Measurements from ENCODE around the gene NOL7.

The NOL7 gene

GRCh38 chr6:13604546-13605416 lies 10.4 kb upstream of the NOL7 start:
- no peak for TF ChIP-seq POLR2AphosphoS5 (IDR thresholded peaks at IDR 0.05; ENCODE audit: low read depth, low read length)
- no peak for TF ChIP-seq FOXP2 (optimal IDR thresholded peaks at IDR 0.05; ENCODE audit: borderline replicate concordance, extremely low read depth, extremely low read length, insufficient read depth)
- TF ChIP-seq, protein P1, sequence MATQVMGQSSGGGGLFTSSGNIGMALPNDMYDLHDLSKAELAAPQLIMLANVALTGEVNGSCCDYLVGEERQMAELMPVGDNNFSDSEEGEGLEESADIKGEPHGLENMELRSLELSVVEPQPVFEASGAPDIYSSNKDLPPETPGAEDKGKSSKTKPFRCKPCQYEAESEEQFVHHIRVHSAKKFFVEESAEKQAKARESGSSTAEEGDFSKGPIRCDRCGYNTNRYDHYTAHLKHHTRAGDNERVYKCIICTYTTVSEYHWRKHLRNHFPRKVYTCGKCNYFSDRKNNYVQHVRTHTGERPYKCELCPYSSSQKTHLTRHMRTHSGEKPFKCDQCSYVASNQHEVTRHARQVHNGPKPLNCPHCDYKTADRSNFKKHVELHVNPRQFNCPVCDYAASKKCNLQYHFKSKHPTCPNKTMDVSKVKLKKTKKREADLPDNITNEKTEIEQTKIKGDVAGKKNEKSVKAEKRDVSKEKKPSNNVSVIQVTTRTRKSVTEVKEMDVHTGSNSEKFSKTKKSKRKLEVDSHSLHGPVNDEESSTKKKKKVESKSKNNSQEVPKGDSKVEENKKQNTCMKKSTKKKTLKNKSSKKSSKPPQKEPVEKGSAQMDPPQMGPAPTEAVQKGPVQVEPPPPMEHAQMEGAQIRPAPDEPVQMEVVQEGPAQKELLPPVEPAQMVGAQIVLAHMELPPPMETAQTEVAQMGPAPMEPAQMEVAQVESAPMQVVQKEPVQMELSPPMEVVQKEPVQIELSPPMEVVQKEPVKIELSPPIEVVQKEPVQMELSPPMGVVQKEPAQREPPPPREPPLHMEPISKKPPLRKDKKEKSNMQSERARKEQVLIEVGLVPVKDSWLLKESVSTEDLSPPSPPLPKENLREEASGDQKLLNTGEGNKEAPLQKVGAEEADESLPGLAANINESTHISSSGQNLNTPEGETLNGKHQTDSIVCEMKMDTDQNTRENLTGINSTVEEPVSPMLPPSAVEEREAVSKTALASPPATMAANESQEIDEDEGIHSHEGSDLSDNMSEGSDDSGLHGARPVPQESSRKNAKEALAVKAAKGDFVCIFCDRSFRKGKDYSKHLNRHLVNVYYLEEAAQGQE (IDR thresholded peaks at IDR 0.05; ENCODE audit: insufficient read depth in 1 of 2, low read depth in 2 of 2, low read length in 2 of 2): no peak
- no peak for TF ChIP-seq TAF1 (IDR thresholded peaks at IDR 0.05; ENCODE audit: borderline replicate concordance, insufficient read depth, low read length)

DNA sequence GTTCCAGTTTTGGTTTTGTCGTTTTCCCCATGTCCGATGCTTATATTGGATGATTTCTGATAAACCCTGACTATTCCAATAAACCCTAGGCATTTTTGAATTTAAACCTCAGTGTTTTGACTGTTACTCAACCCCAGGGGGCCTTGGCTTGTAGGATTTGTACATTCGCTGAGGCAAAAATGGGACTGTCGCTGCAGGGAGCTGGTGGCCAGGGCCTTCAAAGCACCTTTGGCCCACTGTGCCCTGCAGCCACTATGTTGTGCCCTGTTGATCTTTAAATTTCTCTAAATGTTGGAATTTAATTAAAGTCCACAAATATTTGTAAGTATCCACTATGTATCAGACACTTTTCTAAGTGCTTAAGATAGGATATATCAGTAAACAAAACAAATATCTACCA lies 9.5 kb upstream of the NOL7 start:
- no peak for TF ChIP-seq POLR2AphosphoS5 (IDR thresholded peaks at IDR 0.05; ENCODE audit: low read depth, low read length)
- TF ChIP-seq, protein P1 (IDR thresholded peaks at IDR 0.05; ENCODE audit: insufficient read depth in 1 of 2, low read depth in 2 of 2, low read length in 2 of 2): no peak
- no peak for TF ChIP-seq SIN3A (IDR thresholded peaks at IDR 0.05; ENCODE audit: borderline replicate concordance, insufficient read depth, low read length)
- TF ChIP-seq FOXP2 (optimal IDR thresholded peaks at IDR 0.05; ENCODE audit: borderline replicate concordance, extremely low read depth, extremely low read length, insufficient read depth): no peak
- no peak for TF ChIP-seq TAF1 (IDR thresholded peaks at IDR 0.05; ENCODE audit: borderline replicate concordance, insufficient read depth, low read length)

DNA sequence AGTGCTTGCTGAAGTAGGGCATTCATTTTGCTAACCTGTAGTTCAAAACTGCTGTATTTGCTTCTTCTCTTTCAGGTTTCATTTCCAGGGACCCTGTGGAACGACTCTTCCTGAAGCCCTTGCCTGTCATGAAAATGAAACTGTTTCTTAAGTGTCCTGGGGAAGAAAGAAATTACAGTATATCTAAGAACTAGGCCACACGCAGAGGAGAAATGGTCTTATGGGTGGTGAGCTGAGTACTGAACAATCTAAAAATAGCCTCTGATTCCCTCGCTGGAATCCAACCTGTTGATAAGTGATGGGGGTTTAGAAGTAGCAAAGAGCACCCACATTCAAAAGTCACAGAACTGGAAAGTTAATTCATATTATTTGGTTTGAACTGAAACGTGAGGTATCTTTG lies 3.4 kb upstream of the NOL7 start:
- TF ChIP-seq POLR2AphosphoS5 (IDR thresholded peaks at IDR 0.05; ENCODE audit: low read depth, low read length) (no peak), SIN3A (IDR thresholded peaks at IDR 0.05; ENCODE audit: borderline replicate concordance, insufficient read depth, low read length) (no peak), FOXP2 (optimal IDR thresholded peaks at IDR 0.05; ENCODE audit: borderline replicate concordance, extremely low read depth, extremely low read length, insufficient read depth) (no peak), TAF1 (IDR thresholded peaks at IDR 0.05; ENCODE audit: borderline replicate concordance, insufficient read depth, low read length) (no peak)
- TF ChIP-seq, protein P1 (IDR thresholded peaks at IDR 0.05; ENCODE audit: insufficient read depth in 1 of 2, low read depth in 2 of 2, low read length in 2 of 2): no peak

GRCh38 chr6:13613029-13613594 lies 2.0 kb upstream of the NOL7 start:
- TF ChIP-seq, protein P1 (IDR thresholded peaks at IDR 0.05; ENCODE audit: insufficient read depth in 1 of 2, low read depth in 2 of 2, low read length in 2 of 2): no peak
- TF ChIP-seq TAF1 (IDR thresholded peaks at IDR 0.05; ENCODE audit: borderline replicate concordance, insufficient read depth, low read length) (no peak), FOXP2 (optimal IDR thresholded peaks at IDR 0.05; ENCODE audit: borderline replicate concordance, extremely low read depth, extremely low read length, insufficient read depth) (no peak), SIN3A (IDR thresholded peaks at IDR 0.05; ENCODE audit: borderline replicate concordance, insufficient read depth, low read length) (no peak), POLR2AphosphoS5 (IDR thresholded peaks at IDR 0.05; ENCODE audit: low read depth, low read length) (no peak)

All from PFSK-1 (cell line).